ENCODE results near the gene RASGRP2. TPM values are rescaled to one million over a fixed set of nuclear protein-coding genes. Genes with fewer than 3 reads are reported as not detected.

RASGRP2 gene
- polyA plus RNA-seq, 3 donors = 4.1 to 6.7 (median 5.4) TPM

DNA sequence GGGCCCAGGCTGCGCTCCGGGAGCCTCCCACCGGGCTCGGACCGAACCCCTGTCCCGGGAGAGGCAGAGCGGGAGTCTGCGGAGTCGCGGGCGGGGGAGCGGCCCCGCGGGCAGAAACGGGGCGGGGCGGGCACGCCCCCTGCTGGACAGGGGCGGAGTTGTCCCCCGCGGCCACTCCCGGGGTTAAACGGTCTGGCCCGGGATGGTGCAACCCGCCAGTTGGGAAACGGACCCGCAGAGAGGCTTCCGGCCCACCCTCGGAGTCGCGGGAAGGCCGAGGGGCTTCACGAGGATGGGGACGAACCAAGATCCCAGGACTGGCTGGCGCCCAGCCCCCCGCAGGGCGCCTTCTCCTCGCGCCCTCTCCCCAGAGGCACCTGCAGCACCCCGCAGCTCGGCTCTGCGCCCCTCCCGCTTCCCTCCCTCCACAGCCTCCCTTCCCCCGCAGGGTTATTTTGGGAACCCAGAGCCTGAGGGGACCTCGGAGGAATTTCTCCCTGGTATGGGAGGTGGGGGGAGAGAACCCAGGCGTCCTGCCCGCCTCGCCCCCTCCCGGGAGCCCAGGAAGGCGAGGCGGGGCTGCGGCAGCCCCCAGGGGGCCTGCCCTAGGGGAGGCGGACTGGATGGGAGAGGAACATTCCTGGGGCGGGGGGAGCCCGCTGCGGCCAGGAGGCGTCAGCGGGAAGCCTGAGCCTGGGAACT, 902 bp downstream of the RASGRP2 start:
- DNase-seq = no peak

DNA sequence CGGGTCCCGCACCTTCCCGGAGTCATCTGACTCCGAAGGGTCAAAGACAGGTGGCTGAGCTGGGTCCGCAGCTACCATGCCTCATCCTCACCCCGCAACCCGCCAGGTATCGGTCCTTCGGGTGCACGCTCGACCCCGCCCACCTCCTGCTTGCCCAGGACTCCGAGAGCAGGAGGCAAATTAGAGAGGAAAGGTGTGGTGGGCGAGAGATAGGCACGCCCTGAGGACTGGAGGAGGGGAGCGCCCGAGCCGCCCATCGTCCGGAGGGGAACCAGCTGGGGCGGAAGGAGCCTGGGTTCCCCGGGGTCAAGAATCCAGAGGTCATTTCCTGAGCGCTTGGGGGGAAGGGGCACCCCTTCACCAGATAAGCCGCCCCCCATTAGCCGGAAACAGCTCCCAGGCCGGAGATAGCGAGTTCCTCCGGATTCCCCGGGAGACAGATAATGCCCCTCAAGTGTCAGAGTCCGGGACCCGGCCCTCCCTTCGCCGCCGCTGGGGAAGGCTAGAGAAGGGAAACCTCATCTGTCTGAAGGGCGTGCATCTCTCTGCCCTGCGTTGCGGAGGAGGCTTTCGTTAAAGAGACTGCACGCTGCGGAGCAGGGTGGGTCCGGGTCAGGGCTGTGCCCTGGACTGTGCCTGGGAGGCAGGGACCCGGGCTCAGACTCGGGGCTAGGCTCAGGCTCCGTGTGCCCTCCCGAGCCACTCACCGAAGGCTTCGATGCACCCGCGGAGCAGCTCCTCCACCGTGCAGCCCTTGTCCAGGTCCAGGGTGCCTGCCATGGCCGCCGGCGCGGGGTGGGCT, 1.7 kb downstream of the RASGRP2 start:
- DNase-seq = no peak

DNA sequence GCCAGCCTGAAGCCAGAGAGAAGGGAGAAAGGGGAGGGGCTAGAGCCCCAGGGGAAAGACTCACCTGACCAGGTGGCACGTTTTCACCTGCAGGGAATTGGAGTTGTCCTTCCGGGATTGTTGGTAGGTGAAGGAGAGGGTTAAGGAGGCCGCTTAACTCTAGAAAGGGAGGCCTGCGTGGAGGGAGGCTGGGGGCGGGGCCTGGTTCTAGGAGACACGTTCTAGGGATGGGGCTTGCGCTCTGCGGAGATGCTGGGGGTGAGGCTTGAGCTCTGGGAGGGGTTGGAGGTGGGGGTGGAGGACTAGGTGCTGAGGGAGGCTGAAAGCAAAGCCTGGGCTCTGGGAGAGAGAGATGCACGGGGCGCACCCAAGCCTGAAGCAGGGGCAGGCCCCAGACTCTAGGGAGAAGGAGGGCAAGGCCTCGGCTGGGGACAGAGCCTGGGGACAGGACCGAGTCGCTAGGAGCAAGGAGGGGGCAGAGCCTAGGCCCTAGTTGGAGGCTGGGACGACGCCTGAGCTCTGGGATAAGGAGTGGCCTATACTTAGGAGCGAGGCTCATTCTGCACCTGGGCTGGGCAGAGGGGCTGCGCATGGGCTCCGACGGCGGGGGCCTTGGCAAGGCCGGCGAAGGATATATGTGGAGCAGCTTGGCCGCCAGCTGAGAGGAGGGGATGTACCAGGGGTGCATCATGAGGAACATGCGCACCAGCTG, 2.4 kb downstream of the RASGRP2 start:
- no peak for DNase-seq

DNA sequence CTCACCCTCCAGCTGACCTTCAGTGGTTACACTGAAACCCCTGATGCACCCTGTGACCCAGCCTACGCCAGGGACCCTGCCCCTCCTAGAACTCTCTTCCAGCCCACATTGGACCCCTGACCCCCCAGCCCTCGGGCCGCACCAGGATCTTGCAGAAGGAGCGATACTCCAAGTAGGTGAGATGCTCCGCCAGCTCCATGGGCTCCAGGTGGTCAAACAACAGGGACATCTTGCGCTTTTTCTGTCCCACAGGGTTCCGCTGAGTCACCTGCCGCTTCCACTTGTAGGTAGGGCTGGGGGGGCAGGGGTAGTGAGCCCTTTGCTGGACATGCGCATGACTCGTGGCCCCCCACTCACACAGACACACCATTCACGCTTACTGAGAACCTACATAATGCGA, 4.1 kb downstream of the RASGRP2 start:
- DNase-seq = no peak

DNA sequence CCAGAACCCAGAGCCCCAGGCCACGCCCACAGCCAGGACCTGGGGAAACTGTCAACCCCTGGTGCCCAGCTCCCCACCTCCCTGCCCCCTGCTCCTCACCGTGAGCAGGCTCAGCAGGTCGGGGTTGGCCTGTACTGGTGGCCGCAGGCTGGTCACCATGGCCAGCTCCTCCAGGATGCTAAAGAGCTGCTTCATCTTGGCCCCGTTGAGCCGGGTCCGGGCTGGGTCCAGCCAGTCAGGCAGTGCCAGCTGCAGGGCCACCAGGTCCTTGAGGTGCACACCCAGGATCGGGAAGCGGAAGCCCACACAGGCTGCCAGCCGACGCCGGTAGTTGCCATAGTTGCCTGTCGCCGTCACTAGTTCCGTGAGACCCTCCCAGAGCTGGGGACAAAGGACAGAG, 7.3 kb downstream of the RASGRP2 start:
- DNase-seq = no peak

DNA sequence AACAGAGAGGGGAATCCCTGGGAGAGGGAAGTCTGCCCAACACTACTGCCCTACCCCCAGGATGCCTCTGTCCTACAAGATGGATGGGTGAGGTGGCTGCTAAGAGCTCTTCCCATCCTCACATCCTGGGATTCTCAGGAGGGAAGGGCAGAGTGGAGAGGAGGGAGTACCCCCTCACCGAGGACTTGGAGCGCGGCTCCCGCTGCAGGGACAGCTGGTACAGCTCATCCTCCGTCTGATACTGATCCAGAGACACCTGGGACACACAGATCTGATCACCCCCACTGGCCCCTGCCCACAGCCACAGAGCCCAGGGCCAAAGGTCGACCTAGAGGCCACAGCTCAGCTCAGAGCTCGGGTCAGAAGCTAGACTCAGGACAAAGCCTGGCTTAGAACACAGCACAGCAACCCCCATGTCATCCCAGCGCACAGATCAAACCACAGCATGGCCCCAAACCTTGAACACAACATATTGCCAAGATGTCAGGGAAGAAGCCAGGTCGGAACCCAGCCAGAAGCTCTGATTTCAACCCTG, 8.2 kb downstream of the RASGRP2 start:
- no peak for DNase-seq

DNA sequence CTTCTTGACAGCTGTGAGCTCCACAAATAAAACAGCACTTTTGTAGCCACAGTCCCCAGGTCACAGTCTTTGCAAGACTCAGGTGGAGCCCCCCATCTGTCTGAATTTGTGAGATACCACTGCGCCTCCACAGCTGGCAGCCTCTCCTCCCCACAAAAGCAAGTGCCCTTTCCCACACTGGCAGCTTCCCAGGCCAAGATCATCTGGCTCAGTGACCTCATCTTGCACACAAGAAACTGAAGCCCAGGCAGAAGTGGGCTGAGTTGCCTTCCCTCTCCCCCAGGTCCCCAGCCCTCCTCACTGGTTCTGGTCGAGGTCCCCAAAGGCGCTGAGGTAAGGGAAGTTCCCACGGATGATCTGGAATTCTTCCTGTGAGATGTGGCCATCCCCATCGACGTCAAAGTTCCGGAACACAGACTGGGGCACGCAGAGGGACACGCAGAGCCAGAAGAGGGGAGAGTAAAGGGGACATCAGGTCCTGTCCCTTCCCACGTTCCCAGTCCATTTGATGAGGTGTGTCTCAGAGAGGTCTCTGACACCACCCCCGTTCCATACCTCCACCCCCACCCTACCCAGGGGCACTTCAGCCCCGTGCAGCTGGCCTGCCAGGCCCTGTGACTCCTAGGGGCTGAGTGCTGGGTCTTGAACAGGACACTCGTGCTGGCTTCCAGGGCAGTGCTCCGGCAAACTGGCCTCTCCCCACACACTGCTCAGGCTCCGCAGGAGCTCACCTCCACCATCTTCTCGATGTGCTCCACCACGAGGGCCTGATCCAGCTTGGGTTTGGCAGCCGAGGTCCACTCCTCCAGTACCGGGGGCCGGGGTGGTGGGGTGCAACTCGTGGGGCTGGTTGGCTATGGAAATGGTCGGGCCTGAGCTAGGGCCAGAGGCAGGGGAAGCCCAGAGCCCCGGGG, 8.9 kb downstream of the RASGRP2 start:
- DNase-seq = no peak

DNA sequence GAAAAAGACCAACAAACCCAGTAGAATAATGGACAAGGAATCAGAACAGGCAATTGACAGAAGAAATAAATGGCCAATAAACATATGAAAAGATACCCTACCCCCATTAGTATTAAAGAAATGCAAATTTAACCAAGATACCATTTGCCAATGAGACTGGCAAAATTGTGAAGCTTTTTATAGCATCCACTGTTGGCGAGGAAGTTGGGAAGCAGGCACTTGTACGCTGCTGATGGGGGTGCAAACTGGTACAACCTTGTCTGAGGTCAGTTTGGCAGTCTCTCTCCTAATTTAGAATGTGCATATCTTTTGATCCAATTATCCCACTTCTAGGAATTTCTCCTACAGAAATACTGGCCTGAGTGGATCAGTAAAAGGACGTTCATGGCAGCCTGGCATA, 12.3 kb downstream of the RASGRP2 start:
- no peak for DNase-seq

DNA sequence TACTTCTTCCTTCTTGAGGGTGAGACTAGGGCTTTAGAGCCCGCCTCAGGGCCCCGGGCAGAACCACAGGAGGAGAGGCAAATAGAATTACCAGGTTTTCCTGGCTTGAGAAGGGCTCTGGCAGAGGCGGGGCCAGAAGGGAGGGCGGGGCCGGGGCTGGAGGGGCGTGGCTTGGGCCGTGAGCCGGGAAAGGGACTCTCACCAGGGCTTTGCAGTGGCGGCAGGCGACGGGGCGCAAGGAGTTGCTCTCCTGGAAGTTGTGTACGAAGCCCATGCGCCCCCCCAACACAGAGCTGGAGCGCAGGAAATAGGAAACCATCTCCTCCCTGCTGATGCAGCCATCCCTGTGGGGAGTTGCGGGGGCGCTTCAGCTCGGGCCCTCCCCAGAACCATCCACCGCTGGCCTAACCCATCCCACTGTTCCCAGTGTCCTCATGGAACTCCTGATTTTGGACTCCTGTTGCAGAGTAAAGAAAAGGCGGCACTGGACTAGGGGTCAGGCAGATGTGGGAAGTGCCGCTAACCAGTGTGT, 14.0 kb downstream of the RASGRP2 start:
- DNase-seq = no peak

DNA sequence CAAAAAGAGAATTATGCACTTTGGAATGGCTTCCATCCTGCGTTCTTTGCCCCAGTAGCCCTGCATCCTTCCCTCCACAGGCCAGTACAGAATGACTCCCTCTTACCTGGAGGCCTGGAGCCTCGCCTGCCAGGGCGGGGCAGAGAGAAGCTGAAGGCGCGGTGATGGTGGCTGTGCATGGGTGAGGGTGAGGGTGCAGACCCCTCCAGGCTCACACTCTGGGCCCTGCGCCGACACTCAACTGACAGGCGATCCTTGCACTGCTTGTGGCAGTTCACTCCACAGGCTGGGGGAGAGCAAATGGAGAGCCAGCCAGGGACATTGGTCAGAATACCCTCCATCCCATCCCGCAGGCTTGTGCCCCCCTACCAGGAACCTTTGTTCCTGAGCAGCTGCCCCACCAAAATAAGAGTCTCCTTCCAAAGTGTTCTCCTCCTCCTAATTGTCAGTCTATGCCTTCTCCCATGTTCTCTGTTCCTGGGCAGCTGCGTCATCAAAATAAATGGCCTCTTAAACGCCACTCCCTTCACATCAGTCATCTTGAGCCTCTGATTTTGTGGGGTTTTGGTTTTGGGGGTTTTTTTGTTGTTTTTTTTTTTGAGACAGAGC, 15.1 kb downstream of the RASGRP2 start:
- no peak for DNase-seq

DNA sequence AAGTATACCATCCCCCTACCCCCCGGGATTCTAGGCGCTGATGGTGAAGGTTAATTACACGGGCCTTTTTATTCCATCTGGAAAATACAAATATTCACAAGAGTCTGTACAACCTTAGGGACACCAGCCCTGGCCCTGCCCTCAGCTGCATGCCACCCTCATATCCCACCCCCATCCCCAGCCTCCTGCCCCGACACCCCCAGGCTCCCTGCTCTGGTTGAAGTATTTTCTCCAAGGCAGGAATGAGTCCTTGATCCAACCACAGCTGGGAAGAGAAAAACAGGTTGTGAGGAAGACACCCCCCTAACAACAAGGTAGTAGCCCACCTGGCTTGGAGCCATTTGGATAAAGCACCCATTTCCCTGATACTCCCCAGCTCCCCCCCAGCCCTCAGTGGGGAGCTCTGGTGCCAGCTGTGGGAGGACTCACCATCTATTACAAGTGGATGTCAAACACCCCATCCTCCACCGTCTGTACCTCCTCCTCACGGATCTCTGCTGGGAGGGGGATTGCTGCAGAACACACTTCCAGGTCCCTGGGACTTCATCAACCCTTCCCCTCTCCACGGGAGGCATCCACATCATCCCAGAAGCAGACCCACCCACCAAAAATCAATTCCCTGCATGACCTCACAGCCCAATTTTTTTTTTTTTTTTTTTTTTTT, 16.9 kb downstream of the RASGRP2 start:
- no peak for DNase-seq

DNA sequence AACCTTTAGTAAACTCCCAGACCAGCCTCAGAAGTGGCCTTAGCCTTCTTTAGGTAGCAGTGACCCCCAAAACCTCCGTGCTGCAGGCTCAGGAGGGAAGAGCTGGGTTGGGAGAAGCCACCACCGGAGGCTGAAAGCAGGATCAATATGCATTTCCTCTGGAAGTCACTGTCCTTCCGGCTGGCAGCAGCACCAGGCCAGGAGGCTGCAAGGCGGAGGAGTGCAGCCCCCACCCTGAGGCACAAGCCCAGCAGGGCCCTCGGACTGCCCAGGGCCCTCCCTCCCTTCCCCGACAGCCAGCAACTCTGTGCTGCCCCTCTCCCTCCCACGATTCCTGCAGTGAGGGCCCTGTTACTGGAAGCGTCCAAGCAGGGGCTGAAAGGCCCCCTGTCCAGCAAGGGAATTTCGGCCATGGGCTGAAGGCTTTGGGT, 17.7 kb downstream of the RASGRP2 start:
- no peak for DNase-seq

DNA sequence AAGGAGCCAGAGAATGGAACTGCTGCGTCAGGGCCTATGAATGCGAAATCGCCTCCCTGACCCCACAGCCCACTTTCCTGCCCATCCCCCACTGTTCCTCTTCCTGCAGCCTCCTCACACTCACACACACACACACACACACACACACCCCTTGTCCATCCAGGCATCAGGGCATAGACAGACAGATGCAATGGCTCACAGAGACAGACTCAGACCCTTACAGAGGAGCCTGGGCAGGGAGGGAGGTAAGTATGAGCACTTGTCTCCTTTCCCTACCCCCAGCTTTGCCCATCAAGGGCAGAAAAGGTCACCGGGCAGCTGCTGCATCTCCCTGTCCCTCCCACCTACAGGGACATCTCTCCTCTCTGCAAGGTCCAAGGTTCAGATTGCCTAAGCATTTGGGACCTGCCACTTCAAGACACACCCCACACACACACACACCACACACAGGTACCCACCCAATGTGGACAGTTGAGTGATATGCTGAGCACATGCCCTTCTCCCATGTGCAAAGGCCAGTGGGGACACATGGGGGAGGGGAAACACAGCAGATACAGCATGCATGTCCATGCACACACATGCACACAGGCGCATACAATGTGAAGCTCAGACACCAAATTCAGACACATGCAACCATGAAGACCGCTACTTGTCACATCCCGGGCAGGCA, 18.9 kb downstream of the RASGRP2 start:
- DNase-seq = no peak

DNA sequence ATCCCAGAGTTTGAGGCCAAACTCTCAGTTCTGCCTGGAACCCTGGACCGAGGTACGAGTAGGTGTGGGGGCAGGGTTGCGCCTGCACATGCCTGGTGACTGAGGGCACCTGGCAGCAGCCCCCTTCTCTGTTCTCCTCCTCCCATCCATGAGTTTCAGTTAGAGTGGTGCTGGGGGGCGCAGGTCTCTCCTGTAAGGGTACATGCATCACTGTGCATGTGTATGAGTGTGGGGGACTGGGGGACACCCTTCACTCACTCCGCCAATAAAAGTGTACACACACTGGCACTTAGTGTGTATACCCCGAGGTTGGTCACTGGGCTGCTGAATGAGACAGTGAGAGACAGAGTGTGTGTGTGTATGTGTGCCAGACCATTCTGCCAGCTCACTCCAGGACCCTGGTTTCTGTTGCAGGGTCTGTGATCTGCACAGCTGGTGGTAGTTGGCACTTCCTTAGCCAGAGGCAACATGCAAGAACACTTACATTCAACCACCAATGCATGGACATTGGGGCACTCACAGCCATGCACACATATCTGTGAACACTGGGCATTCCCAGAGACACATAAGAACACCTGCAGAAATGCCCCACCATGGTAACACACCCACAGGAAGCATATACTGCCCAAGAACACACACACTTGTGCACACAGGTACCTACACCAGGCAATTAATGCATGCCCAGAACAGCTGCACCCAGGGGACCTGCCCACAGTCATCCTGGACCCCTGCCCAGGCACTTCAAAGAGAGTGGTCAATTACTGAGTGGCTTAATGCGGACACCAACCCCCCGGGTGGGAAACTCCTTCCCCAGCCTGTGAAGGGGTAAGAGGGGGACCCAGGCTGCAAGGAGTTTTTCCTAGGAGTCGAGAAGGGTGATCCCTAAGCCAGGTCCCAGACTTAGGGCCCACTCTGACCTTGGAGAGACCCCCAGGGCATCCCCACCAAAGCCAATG, 19.8 kb downstream of the RASGRP2 start:
- no peak for DNase-seq

DNA sequence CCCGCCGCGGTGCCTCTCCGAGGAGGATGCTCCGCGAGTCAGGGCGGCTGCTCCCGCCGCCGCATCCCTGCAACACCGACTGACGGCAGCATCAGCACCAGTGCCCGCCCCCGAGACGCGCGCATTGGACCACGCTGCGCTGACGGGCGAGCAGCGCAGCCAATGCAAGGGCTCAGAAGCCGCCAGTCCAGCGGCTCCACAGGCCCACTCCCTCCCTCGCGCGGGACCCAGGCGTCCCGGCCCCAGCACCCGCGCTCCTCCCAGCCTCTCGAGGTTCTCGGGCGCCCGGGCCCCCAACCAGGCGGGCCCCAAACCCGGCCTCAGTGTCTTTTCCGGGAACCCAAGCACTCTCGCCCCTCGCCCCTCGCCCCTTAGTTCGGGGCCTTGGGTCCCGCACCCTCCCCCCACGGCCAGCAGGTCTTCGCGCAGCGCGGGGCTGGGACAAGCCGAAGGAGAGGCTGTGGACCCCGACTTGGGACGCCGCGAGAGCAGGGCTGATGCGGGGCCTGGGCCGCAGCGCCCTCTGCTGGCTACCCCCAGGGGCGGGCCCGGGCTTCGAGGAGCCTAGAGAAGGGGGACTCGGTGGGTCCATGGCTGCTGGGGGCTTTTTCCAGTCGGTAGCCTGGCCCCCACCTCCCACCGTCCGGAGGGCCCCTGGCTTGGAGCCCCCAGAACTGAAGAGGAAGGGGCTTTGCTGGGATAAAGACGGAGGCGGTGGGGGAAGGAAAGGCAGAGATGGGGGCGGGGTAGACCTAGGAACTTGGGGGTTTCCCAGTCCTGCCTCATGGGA, 20.6 kb downstream of the RASGRP2 start, which contains the start of gene NRXN2:
TSS of gene NRXN2 (minus strand) at position 81 of the 790 bp plus-strand sequence. CDS start 9,498 bp downstream, outside the sequence.
- DNase-seq = peak; percentile 75

DNA sequence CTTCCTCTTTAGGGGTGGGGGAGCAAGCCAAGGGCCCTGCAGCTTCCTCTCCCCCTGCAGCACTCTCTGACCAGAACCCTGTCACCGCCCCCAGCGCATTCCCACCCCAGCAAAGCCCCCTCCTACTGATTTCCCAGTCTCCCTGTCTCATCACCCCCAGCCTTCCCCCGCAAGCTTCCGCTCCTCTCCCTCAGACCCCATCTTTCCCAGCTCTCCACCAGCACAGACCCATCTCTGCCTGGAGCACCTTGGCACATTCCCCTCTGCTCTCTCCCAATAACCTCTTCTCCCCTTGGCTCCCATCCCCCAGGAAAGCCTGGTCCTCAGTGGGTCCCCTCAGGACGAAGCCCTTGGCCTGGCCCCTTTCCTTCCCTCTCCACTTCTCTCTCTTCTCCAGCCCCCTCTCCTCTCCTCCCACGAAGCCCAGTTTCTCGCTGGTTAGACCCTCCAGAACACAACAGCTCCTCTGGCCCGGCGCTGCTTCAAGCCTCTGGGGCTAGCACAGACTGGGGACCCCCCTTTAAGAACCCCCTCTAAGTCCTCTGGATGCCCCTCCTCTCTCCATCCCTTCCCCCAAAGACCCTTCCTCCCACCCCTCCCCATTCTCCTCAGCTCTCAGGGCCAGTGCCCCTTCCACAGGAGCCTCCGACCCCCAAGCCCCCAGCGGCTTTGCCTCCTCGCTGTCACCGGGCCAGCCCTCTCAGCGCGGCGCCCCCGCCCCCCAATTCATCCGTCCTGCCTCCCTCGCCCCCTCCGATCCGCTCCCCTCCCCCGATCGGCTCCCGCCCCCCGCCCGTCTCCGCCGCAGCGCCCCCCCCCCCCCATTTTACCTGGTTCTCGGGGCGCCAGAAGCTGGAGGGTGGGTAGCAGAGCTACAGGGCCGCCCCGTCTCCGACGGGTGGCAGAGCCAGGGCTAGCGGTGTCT, 21.5 kb downstream of the RASGRP2 start:
- no peak for DNase-seq
